Raji (cell line): ENCODE data around the gene SLC6A17.

Experiments used
- POLR2A ChIP-seq: IDR thresholded peaks from 2 replicates; pipeline ENCODE4 v1.6.1; 2011; ENCODE audit warnings: low read depth, low read length, control low read depth; ENCODE audit not compliant: insufficient read depth

SLC6A17 gene

DNA sequence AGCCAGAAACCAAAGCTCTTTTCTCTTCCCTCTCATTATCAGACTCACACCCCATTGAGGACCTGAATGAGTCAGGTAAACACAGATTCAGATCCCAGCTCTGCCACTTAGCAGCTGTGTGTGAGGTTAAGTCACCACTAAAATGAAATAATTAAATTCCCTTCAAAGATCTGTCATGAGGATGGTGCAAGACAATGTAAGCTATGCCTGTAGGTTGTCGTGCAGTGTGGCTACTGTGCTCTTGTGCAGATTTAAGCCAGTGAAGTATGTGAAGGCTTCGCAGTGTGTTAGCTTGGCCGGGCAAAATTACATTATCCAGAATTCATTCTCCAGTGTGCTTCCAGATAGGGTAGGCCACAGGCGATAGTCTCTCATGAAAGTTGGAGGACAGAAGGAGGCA lies 24.5 kb upstream of the SLC6A17 start:
- no peak for TF ChIP-seq POLR2A

DNA sequence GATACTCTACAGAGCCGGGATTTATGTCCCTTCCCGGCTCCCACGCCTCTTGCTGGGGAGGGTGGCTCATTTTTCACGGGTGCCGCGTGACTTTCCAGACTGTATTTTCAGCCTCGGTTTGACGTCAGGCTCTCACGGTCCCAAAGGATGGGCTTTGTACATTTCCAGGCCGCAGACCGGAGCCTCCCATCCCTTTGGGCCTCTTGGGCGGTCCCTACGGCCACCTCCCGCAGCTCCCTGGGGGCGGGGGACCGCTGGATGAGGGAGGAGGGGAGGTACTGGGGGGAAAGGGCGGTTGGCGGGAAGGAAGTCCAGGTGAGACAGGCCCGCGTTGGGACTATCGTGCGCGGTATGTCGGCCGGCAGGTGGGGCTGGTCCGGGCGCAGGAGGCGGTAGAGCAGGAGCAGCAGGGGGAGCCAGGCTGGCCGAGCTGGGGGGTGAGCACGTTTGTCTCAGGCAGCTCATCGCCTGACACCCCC lies 20.1 kb upstream of the SLC6A17 start:
- no peak for TF ChIP-seq POLR2A

DNA sequence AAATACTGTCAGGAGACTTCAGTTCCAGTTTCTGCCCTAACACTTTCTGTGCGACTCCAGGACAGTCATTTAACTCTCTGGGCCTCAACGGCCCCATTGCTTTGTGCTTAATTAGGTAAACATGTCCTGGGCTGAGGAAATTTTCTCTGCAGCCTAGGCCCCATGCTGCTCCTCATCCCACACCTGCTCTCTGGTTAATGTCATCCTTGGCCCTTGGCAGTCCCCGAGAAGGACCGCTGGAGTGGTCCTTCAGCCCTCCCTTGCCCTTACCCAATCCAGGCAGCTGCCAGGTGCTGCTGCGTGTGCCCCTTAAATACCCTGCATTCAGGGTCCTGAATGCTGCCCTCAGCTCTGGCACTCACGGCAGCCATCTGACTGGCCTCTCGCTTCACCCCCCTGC lies 19.3 kb upstream of the SLC6A17 start:
- TF ChIP-seq POLR2A = no peak

DNA sequence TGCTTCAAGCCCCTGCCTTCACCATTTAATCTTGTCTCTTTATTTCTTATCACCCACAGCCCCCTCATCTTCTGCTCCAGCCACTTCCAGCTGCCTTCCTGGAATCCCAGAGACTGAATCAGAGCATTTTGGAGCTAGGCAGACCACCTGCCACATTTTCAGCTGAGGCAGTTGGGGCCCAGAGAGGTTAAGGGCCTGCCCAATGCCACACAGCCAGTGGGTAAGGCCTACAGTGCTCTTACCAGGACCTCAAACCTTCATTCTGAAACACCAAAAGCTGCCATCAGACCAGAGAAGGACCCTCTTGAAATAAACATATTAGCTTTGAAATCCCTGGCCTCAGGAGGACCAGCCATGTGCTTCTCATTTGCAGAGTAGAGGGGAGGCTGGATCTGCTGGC lies 17.6 kb upstream of the SLC6A17 start:
- no peak for TF ChIP-seq POLR2A

DNA sequence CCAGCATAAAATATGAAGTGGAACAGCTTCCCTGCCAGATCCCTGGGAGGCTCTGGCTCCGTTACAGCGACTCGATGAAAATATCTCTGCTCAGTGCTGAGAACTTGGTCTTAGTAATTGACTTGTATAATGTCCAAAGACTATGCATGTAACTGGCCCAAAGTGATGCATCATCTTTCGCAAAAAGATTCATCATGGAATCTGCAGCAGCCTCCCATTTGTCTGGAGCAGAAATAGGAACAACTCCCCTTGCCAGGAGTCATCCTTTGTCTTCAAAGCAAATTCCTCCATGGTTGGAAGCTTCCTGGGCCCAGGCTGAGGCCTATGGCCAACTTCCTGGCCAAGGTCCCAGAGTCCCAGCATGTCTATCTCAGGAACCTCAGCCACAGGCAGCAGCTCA lies 16.9 kb upstream of the SLC6A17 start:
- no peak for TF ChIP-seq POLR2A

DNA sequence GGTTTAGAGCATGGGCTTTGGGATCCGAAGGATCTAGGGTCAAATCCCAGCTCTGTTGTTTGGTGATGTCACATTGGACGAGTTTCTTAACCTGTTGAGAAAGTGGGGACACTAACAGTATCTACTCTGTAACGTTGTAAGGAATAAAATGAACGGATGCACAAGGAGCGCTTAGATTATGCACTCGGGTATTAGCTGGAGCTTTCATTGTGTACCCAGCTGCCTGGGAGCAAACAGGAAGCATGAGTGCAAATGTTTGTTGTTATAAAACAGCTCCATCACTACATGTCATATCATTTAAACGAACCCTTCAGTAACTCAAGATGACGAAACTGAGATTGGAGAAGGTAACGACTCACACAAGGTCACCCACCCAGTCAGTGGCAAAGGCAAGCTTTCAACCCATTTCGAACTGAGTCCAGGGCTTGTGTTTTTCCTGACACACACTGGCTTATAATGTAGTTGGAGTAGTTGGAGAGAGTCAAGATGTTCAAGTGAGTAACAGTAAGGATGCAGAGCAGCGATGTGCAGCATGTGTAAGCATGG lies 16.2 kb upstream of the SLC6A17 start:
- no peak for TF ChIP-seq POLR2A

DNA sequence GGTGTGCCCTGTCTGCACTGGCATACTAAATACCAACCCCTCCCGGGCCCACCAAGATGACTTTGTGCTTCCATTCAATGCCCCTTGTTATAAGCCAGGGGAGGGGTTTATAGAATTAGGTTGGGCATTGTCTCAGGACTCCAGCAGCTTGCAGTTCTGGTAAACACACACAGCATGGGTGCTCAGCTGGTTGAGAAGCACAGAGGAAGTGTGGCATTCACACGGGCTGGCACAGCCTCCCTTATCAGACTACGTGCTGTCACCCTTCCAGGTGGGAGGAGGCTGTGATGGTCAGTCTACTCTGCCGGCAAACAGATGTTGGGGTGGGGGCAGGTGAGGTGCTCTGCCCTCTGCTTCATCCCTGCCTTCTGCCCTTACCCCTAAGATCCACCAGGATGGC lies 15.0 kb upstream of the SLC6A17 start:
- no peak for TF ChIP-seq POLR2A

DNA sequence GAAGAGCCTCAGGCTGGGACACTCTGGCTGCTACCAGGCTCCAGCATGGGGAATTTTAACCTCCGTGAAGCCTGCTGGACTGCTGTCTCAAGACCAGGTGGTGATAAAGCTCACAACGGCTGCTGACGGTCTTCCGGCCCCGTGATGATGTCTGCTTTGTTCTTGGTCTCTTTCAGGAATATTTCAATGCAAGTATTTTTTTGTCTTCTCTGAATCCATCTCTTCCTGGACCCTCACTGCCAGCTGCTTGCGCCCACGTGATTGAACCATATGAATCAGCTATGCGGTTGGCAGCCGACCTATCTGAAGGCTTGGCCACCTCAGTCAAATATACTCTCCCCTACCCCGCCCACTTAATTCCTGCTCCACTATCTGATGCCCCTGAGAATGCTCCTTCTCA lies 14.6 kb upstream of the SLC6A17 start:
- TF ChIP-seq POLR2A = no peak

DNA sequence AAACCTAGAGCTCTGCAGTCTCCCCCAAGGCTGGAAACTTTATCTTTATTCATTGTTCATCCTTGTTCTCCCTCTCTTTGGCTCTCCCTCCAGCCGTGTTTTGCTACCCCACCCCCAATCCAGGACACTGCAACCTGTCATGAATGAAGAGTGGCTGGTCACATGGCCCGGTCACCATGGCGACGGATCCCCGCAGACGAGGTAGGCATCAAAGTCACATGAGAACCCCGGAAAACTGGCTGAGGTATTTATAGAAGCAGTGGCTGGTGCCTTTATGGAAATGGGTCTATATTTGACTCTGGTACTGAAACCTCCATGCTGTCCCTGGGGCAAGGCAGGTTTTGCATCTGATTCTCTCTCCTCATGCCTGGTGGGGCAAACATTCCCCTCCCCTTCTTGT lies 13.4 kb upstream of the SLC6A17 start:
- no peak for TF ChIP-seq POLR2A

DNA sequence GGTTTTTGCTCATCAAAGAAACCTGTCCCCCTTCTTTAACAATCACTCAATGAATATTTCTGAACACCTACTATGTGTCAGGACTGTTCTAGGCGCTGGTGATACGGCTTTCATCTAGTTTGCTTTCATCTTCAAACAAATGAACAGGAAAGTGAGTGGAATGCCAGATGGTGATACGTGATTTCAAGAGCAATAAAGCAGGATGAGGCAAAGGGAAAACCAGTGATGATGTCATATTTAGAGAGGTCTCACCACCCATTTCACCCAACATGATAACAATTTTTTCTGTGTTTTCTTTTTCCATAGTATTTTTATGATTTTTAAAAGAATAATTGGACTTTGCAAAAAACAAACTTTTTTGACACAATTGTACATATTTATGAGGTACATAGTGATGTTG lies 11.3 kb upstream of the SLC6A17 start:
- no peak for TF ChIP-seq POLR2A

DNA sequence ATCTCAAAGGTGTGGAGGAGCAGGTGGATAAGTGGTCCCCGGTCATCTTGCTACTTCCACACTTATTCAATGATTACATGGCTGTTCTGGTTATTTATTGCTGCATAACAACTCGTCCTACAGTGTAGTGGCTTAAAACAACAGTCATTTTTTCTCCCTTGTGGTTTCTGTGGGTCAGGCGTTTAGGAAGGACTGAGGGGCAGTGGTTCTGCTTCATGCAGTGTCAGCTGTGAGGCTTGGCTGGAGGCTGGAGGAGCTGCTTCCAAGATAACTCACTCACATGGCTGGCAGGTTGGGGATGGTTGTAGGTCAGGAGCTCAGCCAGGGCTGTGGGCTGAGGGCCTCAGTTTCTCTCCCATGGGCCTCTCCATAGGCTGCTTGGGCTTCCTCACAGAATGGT lies 5.9 kb upstream of the SLC6A17 start:
- TF ChIP-seq POLR2A = no peak

DNA sequence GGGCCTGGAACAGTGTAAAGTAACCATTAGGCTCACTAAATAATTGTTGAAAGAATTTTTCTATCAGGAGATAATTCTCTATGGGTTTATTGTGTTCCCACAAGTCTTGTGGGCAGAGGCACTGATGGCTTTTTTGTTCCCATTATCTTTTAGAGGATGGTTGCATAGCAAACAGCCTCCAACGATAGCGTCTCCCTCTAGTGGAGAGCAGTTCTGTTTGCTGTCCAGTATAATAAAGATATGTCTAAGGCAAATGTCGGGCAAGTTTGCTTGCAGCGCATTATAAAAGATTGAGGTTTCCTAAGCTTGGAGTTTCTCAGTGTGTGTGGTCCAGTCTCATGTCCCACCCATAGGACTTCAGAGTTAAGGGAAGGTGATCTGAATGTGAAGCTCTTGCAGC lies 1.3 kb upstream of the SLC6A17 start:
- TF ChIP-seq POLR2A = no peak

DNA sequence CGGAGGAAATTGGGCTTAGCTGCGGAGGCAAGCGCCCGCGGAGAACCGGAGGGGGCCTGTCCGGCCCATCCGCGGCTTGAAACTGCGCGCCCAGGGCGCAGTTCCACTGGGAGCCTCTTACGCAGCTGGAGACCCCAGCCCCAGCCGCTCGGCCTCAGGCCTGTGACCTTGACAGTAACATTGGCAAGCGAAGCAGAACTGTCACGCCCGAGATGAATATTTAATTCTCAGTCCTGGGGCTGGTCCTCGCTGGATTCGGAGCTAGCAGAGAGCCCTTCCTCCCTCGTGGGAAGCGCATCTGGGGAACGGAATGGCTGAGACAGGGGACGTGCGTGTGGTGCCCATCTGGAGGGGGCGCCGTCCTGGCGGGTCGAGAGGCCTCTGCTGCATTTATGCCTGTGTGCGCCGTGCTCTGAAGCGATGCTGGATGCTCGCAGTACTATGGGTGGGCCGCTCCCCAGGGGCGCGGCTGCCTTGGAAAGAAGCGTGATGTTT lies 928 bp downstream of the SLC6A17 start:
- no peak for TF ChIP-seq POLR2A

DNA sequence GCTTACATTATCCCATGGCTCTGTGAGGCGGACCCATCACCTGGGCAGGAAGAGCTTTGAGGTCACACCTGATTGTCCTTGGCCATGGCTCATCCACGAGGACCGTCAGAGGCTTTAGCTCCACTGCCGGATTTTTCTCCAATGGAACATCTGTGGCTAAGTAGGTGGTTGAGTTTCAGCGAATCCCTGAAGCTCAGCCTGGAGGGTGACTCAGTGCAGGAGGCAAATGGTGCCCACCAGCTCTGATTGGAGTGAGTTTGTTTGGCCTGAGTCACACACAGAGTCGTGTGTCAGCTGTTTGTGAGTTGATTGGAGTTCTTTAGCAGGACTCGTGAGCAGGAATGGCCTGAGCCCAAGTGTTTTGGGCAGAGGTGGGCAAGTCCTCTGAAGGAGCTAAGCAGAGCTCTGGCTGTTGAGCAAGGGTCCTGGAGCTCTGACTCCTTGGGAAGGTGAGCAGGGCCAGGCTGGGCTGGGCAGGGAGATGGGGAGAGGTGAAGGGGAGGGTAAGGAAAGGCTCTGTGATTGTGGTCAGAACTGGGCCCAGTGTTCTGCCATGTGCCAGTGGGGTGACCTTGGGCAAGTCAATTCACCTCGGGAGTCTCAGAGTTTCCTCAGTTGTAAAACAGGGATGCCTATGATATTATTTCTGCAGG lies 2.0 kb downstream of the SLC6A17 start:
- TF ChIP-seq POLR2A = no peak

DNA sequence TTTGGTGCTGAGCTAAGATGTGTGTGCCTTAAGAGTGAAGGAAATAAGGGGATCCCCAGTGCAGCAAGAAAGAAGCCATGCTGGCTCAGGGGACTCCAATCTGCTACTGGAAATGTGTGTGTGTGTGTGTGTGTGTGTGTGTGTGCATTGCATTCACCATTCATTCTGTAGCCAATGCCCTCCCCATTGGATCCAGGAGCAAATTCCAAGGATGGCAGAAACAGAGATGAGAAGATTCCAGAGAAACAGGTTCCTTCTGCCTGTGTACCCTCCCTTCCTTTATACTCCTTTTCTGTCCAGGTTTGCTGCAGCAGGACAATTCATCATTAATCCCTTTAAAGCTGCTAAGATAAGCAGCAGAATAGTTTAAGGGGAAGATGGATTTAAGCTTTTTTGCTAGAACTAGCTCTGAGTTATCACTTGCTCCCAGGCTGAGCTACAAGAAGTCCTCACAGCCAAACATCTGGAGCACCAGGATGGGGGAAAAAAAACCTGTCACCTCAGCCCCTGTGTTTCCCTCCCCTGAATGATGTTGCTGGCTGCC lies 3.2 kb downstream of the SLC6A17 start:
- no peak for TF ChIP-seq POLR2A

DNA sequence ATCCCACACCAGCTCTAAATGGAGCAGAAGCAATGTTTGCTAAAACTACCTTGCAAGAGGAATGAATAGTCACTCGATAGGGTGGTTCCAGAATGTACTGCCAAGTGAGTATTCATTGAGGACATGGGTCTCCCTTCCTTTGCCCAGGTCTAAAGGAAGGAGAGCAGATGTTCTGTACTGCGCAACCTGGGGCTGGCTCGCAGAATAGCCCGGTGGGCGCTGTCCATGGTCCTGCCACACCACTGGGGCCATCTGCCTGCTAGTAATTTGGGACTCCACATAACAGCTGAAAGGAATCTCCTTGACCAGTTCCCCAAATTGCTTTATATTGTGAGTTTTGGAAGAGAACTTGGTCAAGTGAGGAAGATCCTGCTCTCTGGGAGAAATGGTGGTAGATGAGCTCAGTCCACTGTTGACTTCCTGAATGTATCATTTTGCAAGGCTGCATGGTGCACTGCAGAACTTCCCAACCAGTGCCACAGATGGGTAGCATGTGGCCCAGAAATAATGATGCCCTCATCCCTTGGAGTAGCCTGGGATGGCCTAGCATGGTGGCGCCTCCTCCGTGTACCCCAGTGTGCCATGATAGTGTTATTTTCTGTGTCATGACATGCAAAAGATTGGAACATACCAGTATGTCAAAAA lies 5.7 kb downstream of the SLC6A17 start:
- no peak for TF ChIP-seq POLR2A
